Measurements from ENCODE around the gene ERBB2.

DNA sequence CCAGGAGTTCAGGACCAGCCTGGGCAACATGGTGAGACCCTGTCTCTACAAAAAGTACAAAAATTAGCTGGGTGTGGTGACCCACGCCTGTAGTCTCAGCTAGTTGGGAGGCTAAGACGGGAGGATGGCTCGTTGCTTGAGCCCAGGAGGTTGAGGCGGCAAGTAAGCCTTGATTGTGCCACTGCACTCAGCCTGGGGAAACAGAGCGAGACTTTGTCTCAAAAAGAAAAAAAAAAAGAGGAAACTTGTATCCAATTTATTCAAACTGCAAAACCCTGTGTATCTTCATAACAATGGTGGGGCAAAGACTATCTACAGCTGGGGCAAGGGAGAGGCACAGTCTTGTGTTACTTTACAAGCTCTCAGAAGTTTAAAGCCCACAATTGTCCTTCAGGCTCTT, 59.3 kb downstream of the ERBB2 start:
- no peak for TF ChIP-seq CTCF (IDR thresholded peaks at IDR 0.05)
- no peak for TF ChIP-seq POLR2A (IDR thresholded peaks at IDR 0.05)
